IMR-90 (cell line): ENCODE data around the gene AVPR1B. TPM values are rescaled to one million over a fixed set of nuclear protein-coding genes. Genes with fewer than 3 reads are reported as not detected.

Experiments
- ATAC-seq: fragments of 200-7000 bp; cut with Tn5 transposase; 2 replicates; pipeline ENCODE4 v1.9.1; 2020; ENCODE audit warnings: low read depth, mild to moderate bottlenecking, moderate library complexity
- BruUV-seq: library from RNA; stranded (reverse); fragments of 400-500 nt; replicated peaks from 2 replicates; lab custom pipeline; 2021; lab: Mats Ljungman, UMichigan
- CTCF ChIA-PET: fragments of 300-600 bp; formaldehyde crosslinking; extraction: SDS; loops from one replicate; lab custom pipeline; 2021; ENCODE audit warnings: antibody characterized with exemption; lab: Yijun Ruan, JAX
- POLR2A ChIA-PET: fragments of 300-600 bp; sonication (Branson Sonifier 250); formaldehyde crosslinking; loops from one replicate; lab custom pipeline; 2022; ENCODE audit warnings: antibody characterized with exemption; ENCODE audit not compliant: unreplicated experiment; lab: Charles Lee
- DNase-seq: peaks from one replicate; pipeline ENCODE4 v3.0.0; 2013
- H2AFZ ChIP-seq: replicated peaks from 2 replicates; pipeline ENCODE3; 2013; ENCODE audit warnings: low read length, mild to moderate bottlenecking; ENCODE audit not compliant: poor library complexity
- H2AK5ac ChIP-seq: 2 replicates; pipeline ENCODE4 v1.6.1; 2013; ENCODE audit warnings: low read depth, low read length, inconsistent platforms
- H2AK9ac ChIP-seq: replicated peaks from 2 replicates; pipeline ENCODE3; 2013; ENCODE audit warnings: mild to moderate bottlenecking, low read depth, low read length, moderate library complexity; ENCODE audit not compliant: poor library complexity
- H2BK120ac ChIP-seq: 2 replicates; pipeline ENCODE4 v1.6.1; 2013; ENCODE audit warnings: low read depth, low read length, inconsistent platforms
- H2BK15ac ChIP-seq: 3 replicates; pipeline ENCODE4 v1.6.1; 2013; ENCODE audit warnings: low read depth, low read length, inconsistent platforms
- H2BK20ac ChIP-seq: 2 replicates; pipeline ENCODE4 v1.6.1; 2013; ENCODE audit warnings: low read depth, mild to moderate bottlenecking, inconsistent platforms, low read length, moderate library complexity
- H2BK5ac ChIP-seq: 2 replicates; pipeline ENCODE4 v1.6.1; 2013; ENCODE audit warnings: mild to moderate bottlenecking, low read depth, low read length, inconsistent platforms; ENCODE audit not compliant: poor library complexity, severe bottlenecking
- H3K14ac ChIP-seq: replicated peaks from 2 replicates; pipeline ENCODE4 v1.6.1; 2013; ENCODE audit warnings: low read depth, low read length, inconsistent platforms
- H3K18ac ChIP-seq: 2 replicates; pipeline ENCODE4 v1.6.1; 2013; ENCODE audit warnings: low read depth, low read length, control low read depth
- H3K23ac ChIP-seq: 2 replicates; pipeline ENCODE4 v1.6.1; 2013; ENCODE audit warnings: low read depth, low read length, inconsistent platforms
- H3K27ac ChIP-seq: 2 replicates; pipeline ENCODE4 v1.5.1; 2013; ENCODE audit warnings: mild to moderate bottlenecking, control low read depth, low read length; ENCODE audit not compliant: insufficient read depth
- H3K27me3 ChIP-seq: 2 replicates; pipeline ENCODE4 v1.6.1; 2013; ENCODE audit warnings: low read length; ENCODE audit not compliant: control insufficient read depth, insufficient read depth
- H3K36me3 ChIP-seq: 2 replicates; pipeline ENCODE4 v1.6.1; 2013; ENCODE audit warnings: low read length, mixed read lengths; ENCODE audit not compliant: control insufficient read depth, insufficient read depth
- H3K4ac ChIP-seq: 2 replicates; pipeline ENCODE4 v1.6.1; 2013; ENCODE audit warnings: low read depth, low read length, inconsistent platforms
- H3K4me1 ChIP-seq: 2 replicates; pipeline ENCODE4 v1.6.1; 2013; ENCODE audit warnings: low read length, mixed read lengths; ENCODE audit not compliant: control insufficient read depth, insufficient read depth
- H3K4me2 ChIP-seq: 2 replicates; pipeline ENCODE4 v1.6.1; 2013; ENCODE audit warnings: low read depth, mild to moderate bottlenecking, control low read depth, low read length, moderate library complexity
- H3K4me3 ChIP-seq: 2 replicates; pipeline ENCODE4 v1.5.1; 2013; ENCODE audit warnings: low read depth, mild to moderate bottlenecking, control low read depth, low read length, moderate library complexity; ENCODE audit not compliant: insufficient read depth
- H3K56ac ChIP-seq: 2 replicates; pipeline ENCODE4 v1.6.1; 2013; ENCODE audit warnings: low read length, inconsistent platforms; ENCODE audit not compliant: insufficient read depth; ENCODE audit errors: extremely low read depth
- H3K79me1 ChIP-seq, 2 experiments: 2 replicates each; pipeline ENCODE4 v1.6.1; 2013; ENCODE audit warnings: low read length in 2 of 2, inconsistent platforms in 1 of 2, low read depth in 1 of 2
- H3K9ac ChIP-seq: 2 replicates; pipeline ENCODE4 v1.6.1; 2013; ENCODE audit warnings: low read depth, low read length, control low read depth
- H3K9me1 ChIP-seq: 2 replicates; pipeline ENCODE4 v1.6.1; 2013; ENCODE audit warnings: low read length, inconsistent platforms; ENCODE audit not compliant: insufficient read depth
- H3K9me3 ChIP-seq: 2 replicates; pipeline ENCODE4 v1.6.1; 2013; ENCODE audit warnings: low read length; ENCODE audit not compliant: control insufficient read depth, insufficient read depth
- H4K20me1 ChIP-seq: 2 replicates; pipeline ENCODE4 v1.6.1; 2013; ENCODE audit warnings: low read length, inconsistent platforms; ENCODE audit not compliant: insufficient read depth
- H4K5ac ChIP-seq: 2 replicates; pipeline ENCODE4 v1.6.1; 2013; ENCODE audit warnings: mild to moderate bottlenecking, low read depth, low read length, control low read depth
- H4K8ac ChIP-seq, 2 experiments: 2 replicates each; pipeline ENCODE4 v1.6.1; 2013; ENCODE audit warnings: low read depth in 2 of 2, low read length in 2 of 2, control low read depth in 1 of 2, inconsistent platforms in 1 of 2
- H4K91ac ChIP-seq: 2 replicates; pipeline ENCODE4 v1.6.1; 2013; ENCODE audit warnings: low read depth, low read length, inconsistent platforms; ENCODE audit not compliant: insufficient read depth
- RCOR1 ChIP-seq: IDR thresholded peaks from 2 replicates; pipeline ENCODE4 v1.6.1; 2012; ENCODE audit warnings: mild to moderate bottlenecking, low read length, improper control_type of control experiment; ENCODE audit not compliant: insufficient replicate concordance
- RFX5 ChIP-seq: IDR thresholded peaks from 2 replicates; pipeline ENCODE4 v1.8.0; 2012; ENCODE audit warnings: low read depth, mild to moderate bottlenecking, low read length, moderate library complexity
- WGBS, 2 experiments: methylation state at CpG; one replicate each; pipeline versions ENCODE4 v1.1.5 to v1.1.7; 2013; ENCODE audit warnings: missing lambda C conversion rate in 2 of 2; ENCODE audit not compliant: insufficient read length in 1 of 2; ENCODE audit errors: extremely low coverage in 2 of 2; 5-methylcytosine and 5-hydroxymethylcytosine counted together
- dilution Hi-C: fragments of 300-500 bp; cut with HindIII; formaldehyde crosslinking; loops from one replicate; pipeline ENCODE4 v1.14.3; 2018; ENCODE audit warnings: low sequenced_read_pairs; ENCODE audit not compliant: unreplicated experiment
- in situ Hi-C: fragments of 300-500 bp; cut with MboI; formaldehyde crosslinking; loops from 3 replicates; pipeline ENCODE4 v1.14.3; 2019; ENCODE audit warnings: low sequenced_read_pairs, inconsistent platforms, mixed read lengths
- intact Hi-C: fragments of 100-400 bp; cut with micrococcal nuclease; formaldehyde crosslinking; loops from 2 replicates; pipeline ENCODE4 v1.10.0; 2022
- polyA plus RNA-seq, 3 experiments: library from polyadenylated mRNA; depleted of rRNA; stranded (reverse); fragments of >200 nt; gene quantifications; 2 replicates each; pipeline ENCODE4 v1.2.3, GENCODE V29; 2012; ENCODE audit warnings: low replicate concordance in 1 of 3
- total RNA-seq: library from RNA; depleted of rRNA; stranded (reverse); fragments of >200 nt; gene quantifications from 2 replicates; pipeline ENCODE4 v1.2.3, GENCODE V29; 2012

Gene AVPR1B
- total and polyA plus RNA-seq, 2 of the 4 experiments (the other 2 are of a cell fraction), result not detected

DNA sequence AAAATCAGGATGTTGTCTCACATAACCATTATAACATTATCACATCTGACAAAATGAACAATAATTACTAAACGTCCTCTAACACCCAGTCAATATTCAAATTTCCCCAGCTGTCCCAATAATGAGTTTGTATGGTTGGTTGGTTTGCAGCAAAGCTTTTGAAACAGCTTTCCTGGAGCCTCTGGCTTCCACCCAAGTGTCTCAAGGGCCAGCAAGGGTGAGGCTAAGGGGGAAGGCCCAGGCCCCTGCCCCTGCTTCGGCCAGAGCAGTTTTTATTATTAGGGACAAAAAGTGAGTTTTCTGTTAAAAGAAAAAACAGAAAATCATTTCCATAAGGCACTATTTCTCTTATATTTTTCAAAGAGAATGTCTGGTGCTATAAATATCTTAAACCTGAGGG, 19.1 kb upstream of the AVPR1B start:
- ChIA-PET POLR2A (no interaction called here), CTCF (no interaction called here)
- Histone ChIP-seq H2BK20ac (no peak overlapping the region), H3K14ac (no peak overlapping the region), H2AK5ac (no peak overlapping the region), H4K8ac (no peak overlapping the region), H3K79me1 (no peaks in the 10 kb centered on the region), H3K23ac (no peak overlapping the region), H3K9ac (no peak overlapping the region), H3K4me3 (no peak overlapping the region), H3K4me1 (no peaks in the 10 kb centered on the region), H4K5ac (no peak overlapping the region), H4K91ac (no peak overlapping the region), H3K4ac (no peak overlapping the region), H3K56ac (no peak overlapping the region), H3K27ac (no peak overlapping the region), H2BK120ac (no peak overlapping the region), H2BK15ac (no peak overlapping the region), H4K20me1 (no peaks in the 10 kb centered on the region), H3K4me2 (no peak overlapping the region), H3K27me3 (peaks cover 54% of the 10 kb centered on the region), H3K18ac (no peak overlapping the region), H3K36me3 (no peaks in the 10 kb centered on the region), H2BK5ac (no peak overlapping the region), H2AFZ (no peak overlapping the region), H3K9me3 (peaks cover 10% of the 10 kb centered on the region), H2AK9ac (no peak overlapping the region), H3K9me1 (no peaks in the 10 kb centered on the region)
- in situ Hi-C loops (no loop called here), dilution Hi-C loops (no loop called here), intact Hi-C loops (no loop called here)
- DNase-seq (no peak), ATAC-seq (no peak)
- no CpG with 5 or more reads among the region's 2 CpGs for WGBS, 2 experiments
- TF ChIP-seq RFX5 (no peak), RCOR1 (no peak)
- BruUV-seq, result no TSS peak
